D341Med (cell line): ENCODE results near the gene IFNK.

Experiments used
- DNase-seq: peaks from one replicate; pipeline ENCODE4 v3.0.0; 2012; ENCODE audit warnings: low spot score

IFNK gene

GRCh38 chr9:27514551-27514950, 9.5 kb upstream of the IFNK start:
- no peak for DNase-seq

GRCh38 chr9:27518006-27518405, 6.1 kb upstream of the IFNK start:
- DNase-seq, result no peak

GRCh38 chr9:27518809-27519208, 5.3 kb upstream of the IFNK start:
- DNase-seq, result no peak

GRCh38 chr9:27519466-27520465, 4.3 kb upstream of the IFNK start:
- DNase-seq, result no peak

GRCh38 chr9:27520986-27521385, 3.1 kb upstream of the IFNK start:
- no peak for DNase-seq

GRCh38 chr9:27523141-27523540, 949 bp upstream of the IFNK start:
- DNase-seq, result no peak

GRCh38 chr9:27527702-27528075, 3.6 kb downstream of the IFNK start:
- DNase-seq, result no peak

- peak; percentile 45 for DNase-seq
These were observed 4.2 kb downstream of the IFNK start for GRCh38 chr9:27528076-27528885.

- peak; percentile 58 for DNase-seq
These were observed 4.8 kb downstream of the IFNK start for GRCh38 chr9:27528886-27529315.

- peak; percentile 95 for DNase-seq
These were observed 5.5 kb downstream of the IFNK start, which contains the start of gene MOB3B for GRCh38 chr9:27529316-27530278. MOB3B (minus strand) TSS chr9:27529814; CDS start chr9:27455550, 74,264 bp downstream.

- no peak for DNase-seq
These were observed 7.0 kb downstream of the IFNK start for GRCh38 chr9:27530915-27531755.

- no peak for DNase-seq
These were observed 8.0 kb downstream of the IFNK start for GRCh38 chr9:27532046-27532445.

GRCh38 chr9:27533311-27533710, 9.2 kb downstream of the IFNK start:
- no peak for DNase-seq

- no peak for DNase-seq
These were observed 10.0 kb downstream of the IFNK start for GRCh38 chr9:27534131-27534530.

- DNase-seq, result no peak
These were observed 10.6 kb downstream of the IFNK start for GRCh38 chr9:27534658-27535209.

GRCh38 chr9:27535701-27536118, 11.6 kb downstream of the IFNK start:
- no peak for DNase-seq

- no peak for DNase-seq
These were observed 12.1 kb downstream of the IFNK start for GRCh38 chr9:27536168-27536567.

GRCh38 chr9:27537027-27537435, 12.9 kb downstream of the IFNK start:
- DNase-seq, result no peak

GRCh38 chr9:27537756-27538155, 13.7 kb downstream of the IFNK start:
- DNase-seq, result no peak

- DNase-seq, result no peak
These were observed 14.6 kb downstream of the IFNK start for GRCh38 chr9:27538647-27539046.
